Cardiac muscle cell (in vitro differentiated cells and primary cell): ENCODE results near the gene PPIP5K2. TPM values are rescaled to one million over a fixed set of nuclear protein-coding genes. Genes with fewer than 3 reads are reported as not detected.
A peak's percentile ranks its signal among the peaks of the same experiment; 100 is the strongest.

Experiments
- DNase-seq, 2 donors: peaks; one replicate each; pipeline versions ENCODE4 v3.0.0 to v3.0.0-alpha.2; 2010 to 2017; ENCODE audit warnings: low read depth in 1 of 2, low spot score in 1 of 2
- H3K27ac ChIP-seq: fragments of 200-600 bp; sonication (generic); 2 replicates; pipeline ENCODE4 v1.5.1; 2016
- H3K27me3 ChIP-seq: fragments of 200-600 bp; sonication (generic); 2 replicates; pipeline ENCODE4 v1.6.0; 2016; ENCODE audit warnings: control low read depth
- H3K36me3 ChIP-seq: fragments of 200-600 bp; sonication (generic); 2 replicates; pipeline ENCODE4 v1.5.1; 2016; ENCODE audit warnings: control low read depth
- H3K4me1 ChIP-seq: fragments of 200-600 bp; sonication (generic); 2 replicates; pipeline ENCODE4 v1.8.1; 2017; ENCODE audit warnings: low read depth, mild to moderate bottlenecking, mixed run types
- H3K4me3 ChIP-seq: fragments of 200-600 bp; sonication (generic); 2 replicates; pipeline ENCODE4 v1.5.1; 2016; ENCODE audit warnings: mild to moderate bottlenecking
- H3K9me3 ChIP-seq: fragments of 200-600 bp; sonication (generic); 2 replicates; pipeline ENCODE4 v1.5.1; 2017; ENCODE audit warnings: low read depth, mild to moderate bottlenecking, control low read depth
- polyA plus RNA-seq: library from polyadenylated mRNA; unstranded; fragments of >200 nt; fragmentation: Nextera tagmentation; extraction: Ambion mirVana; gene quantifications from 2 replicates; pipeline ENCODE4 v1.2.1, GENCODE V29; 2016
- total RNA-seq: library from RNA; depleted of rRNA; stranded (reverse); fragments of >200 nt; gene quantifications from 2 replicates; pipeline ENCODE4 v1.2.3, GENCODE V29; 2016
- TF ChIP-seq, protein P1 (sequence below): IDR thresholded peaks from 2 replicates; pipeline ENCODE4 v1.5.1; 2012; ENCODE audit warnings: low read depth, mild to moderate bottlenecking, low read length

PPIP5K2 gene
- total and polyA plus RNA-seq, 2 experiments from 2014 or later: 27.6 to 28.2 TPM

DNA sequence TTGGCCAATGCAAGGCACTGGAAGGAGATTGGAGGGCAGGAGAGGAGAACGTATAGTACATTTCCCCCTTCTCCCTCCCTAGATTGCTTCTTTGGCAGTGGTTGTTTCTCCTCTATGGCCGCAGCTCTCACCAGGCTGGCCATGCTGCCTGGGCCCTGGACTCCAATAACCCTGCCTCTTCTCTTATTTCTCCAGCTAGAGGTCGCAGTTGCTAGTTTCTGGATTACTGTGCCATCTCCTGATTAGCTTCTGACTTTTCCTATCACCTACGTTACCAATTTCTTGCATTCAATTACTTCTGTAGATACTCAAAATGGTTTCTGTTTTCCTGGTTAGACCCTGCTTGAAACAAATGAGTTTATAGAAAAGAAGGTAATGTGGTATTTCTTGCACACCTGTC lies 136.1 kb downstream of the PPIP5K2 start:
- Histone ChIP-seq H3K4me3 (no peak overlapping the region), H3K27me3 (no peaks in the 10 kb centered on the region), H3K4me1 (peaks cover 15% of the 10 kb centered on the region), H3K36me3 (no peaks in the 10 kb centered on the region), H3K9me3 (no peaks in the 10 kb centered on the region), H3K27ac (no peak overlapping the region)
- TF ChIP-seq, protein P1, sequence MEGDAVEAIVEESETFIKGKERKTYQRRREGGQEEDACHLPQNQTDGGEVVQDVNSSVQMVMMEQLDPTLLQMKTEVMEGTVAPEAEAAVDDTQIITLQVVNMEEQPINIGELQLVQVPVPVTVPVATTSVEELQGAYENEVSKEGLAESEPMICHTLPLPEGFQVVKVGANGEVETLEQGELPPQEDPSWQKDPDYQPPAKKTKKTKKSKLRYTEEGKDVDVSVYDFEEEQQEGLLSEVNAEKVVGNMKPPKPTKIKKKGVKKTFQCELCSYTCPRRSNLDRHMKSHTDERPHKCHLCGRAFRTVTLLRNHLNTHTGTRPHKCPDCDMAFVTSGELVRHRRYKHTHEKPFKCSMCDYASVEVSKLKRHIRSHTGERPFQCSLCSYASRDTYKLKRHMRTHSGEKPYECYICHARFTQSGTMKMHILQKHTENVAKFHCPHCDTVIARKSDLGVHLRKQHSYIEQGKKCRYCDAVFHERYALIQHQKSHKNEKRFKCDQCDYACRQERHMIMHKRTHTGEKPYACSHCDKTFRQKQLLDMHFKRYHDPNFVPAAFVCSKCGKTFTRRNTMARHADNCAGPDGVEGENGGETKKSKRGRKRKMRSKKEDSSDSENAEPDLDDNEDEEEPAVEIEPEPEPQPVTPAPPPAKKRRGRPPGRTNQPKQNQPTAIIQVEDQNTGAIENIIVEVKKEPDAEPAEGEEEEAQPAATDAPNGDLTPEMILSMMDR: peak; percentile 11
- peak in 1 of 2 donors; percentile 43 for DNase-seq

DNA sequence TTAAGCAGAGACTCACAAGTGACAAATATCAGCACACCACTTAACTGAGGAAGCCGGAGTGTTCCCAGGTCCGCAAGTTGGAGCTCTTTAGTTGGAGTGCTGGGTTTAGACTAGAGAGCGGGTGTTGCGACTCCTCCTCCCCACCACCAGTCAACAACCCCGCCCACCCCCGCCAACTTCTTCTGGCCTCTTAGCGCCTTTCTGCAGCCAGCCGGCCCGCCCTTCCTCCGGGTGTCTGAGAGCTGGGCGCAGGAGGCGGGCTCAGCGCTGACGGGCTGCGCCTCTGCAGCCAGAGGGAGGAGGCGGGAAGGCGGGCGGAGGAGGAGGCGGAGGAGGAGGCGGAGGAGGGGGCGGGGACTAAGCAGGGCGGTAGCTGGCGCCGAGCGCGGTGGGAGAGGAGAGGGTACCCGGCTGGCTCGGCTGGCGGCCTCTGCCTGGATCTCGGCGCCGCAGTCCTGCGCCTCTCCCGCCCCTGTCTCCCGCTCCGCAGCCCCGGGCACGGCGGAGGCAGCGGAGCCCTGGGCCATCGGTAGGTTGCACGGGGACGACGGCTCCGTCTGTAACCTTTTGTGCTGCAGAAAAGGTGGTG lies 138.4 kb downstream of the PPIP5K2 start, which contains the start of gene MACIR:
Gene MACIR (plus strand): TSS at position 396 of the 589 bp plus-strand sequence. CDS start 17,157 bp downstream, outside the sequence.
- no peaks in the 10 kb centered on the region for H3K27me3 ChIP-seq
- peak within 1 kb of the TSS; percentile 76 for H3K4me3 ChIP-seq
- peak; percentile 98 to 99 for DNase-seq
- H3K4me1 ChIP-seq: peaks cover 20% of the 10 kb centered on the region
- peak within 1 kb of the TSS; percentile 49 for H3K27ac ChIP-seq
- TF ChIP-seq, protein P1: no peak
- H3K9me3 ChIP-seq: no peaks in the 10 kb centered on the region
- H3K36me3 ChIP-seq: no peaks in the 10 kb centered on the region

GRCh38 chr5:103258957-103259704 lies 139.0 kb downstream of the PPIP5K2 start:
- DNase-seq: peak; percentile 40 to 70
- Histone ChIP-seq H3K27me3 (no peaks in the 10 kb centered on the region), H3K36me3 (no peaks in the 10 kb centered on the region), H3K9me3 (no peaks in the 10 kb centered on the region), H3K27ac (peak overlapping the region; percentile 49), H3K4me3 (peak overlapping the region; percentile 76), H3K4me1 (peaks cover 24% of the 10 kb centered on the region)
- TF ChIP-seq, protein P1: no peak

DNA sequence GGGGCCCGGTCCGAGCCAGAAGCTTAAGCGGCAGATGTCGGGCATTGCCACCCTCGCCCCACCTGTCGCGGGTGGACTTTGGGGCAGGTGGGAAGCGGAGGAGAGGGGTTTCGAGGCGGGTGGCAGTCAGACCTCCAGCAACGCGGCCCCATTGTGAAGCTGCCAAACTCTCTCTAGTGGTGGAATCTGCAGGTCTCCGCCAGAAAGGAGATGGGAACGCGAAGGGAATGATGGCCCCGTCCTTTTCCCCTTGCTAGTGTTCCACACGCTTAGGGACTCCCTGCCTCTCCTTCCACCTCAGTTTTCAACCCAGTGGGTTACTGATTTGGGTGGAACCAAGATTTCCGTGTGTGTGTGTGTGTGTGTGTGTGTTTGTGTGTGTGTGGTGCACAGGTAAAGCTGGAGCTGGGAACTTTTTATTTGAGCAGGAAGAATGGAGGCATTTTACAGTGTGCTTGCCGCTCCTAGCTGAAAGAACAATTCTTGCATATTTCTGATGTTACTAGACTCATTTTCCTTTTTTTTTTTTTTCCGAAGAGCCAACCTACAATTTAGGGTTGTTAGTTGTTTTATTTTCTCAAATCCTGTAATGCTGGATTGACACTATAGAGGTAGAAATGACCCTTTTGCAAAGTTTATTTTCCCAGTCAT lies 139.7 kb downstream of the PPIP5K2 start:
- Histone ChIP-seq H3K4me3 (peak overlapping the region; percentile 76), H3K27me3 (no peaks in the 10 kb centered on the region), H3K4me1 (peaks cover 27% of the 10 kb centered on the region), H3K36me3 (no peaks in the 10 kb centered on the region), H3K9me3 (no peaks in the 10 kb centered on the region), H3K27ac (peak overlapping the region; percentile 49)
- TF ChIP-seq, protein P1: no peak
- peak; percentile 45 to 57 for DNase-seq

GRCh38 chr5:103260951-103261350 lies 140.8 kb downstream of the PPIP5K2 start:
- H3K27me3 ChIP-seq: no peaks in the 10 kb centered on the region
- no peaks in the 10 kb centered on the region for H3K36me3 ChIP-seq
- peaks cover 27% of the 10 kb centered on the region for H3K4me1 ChIP-seq
- no peak overlapping the region for H3K27ac ChIP-seq
- no peak for DNase-seq
- peak overlapping the region; percentile 76 for H3K4me3 ChIP-seq
- H3K9me3 ChIP-seq: no peaks in the 10 kb centered on the region
- TF ChIP-seq, protein P1: no peak

Other genes with a start within 250 kb of the PPIP5K2 start
- gene GIN1, start 163 bp upstream of the PPIP5K2 start, total RNA-seq: 5.6 and 6.1 TPM in 2 replicates
- 8.7 and 14.2 TPM in 2 replicates for gene GIN1, start 163 bp upstream of the PPIP5K2 start, polyA plus RNA-seq
- gene MACIR, start 138.5 kb downstream of the PPIP5K2 start, total RNA-seq: 11.6 and 12.5 TPM in 2 replicates
- gene MACIR, start 138.5 kb downstream of the PPIP5K2 start, polyA plus RNA-seq: 9.6 and 21.8 TPM in 2 replicates